H9 (cell line): ENCODE data around the gene GNA15. TPM values are rescaled to one million over a fixed set of nuclear protein-coding genes. Genes with fewer than 3 reads are reported as not detected.

Experiments used
- DNase-seq: peaks from one replicate; pipeline ENCODE4 v3.0.0-alpha.2; 2017
- H2AFZ ChIP-seq: one replicate; pipeline ENCODE4 v1.6.1; 2013; ENCODE audit warnings: mild to moderate bottlenecking, low read length, control low read depth, moderate library complexity
- H2AK5ac ChIP-seq: 2 replicates; pipeline ENCODE4 v1.6.1; 2013; ENCODE audit warnings: low read length, control low read depth, mixed read lengths; ENCODE audit not compliant: insufficient read length
- H2BK120ac ChIP-seq: one replicate; pipeline ENCODE4 v1.6.1; 2013; ENCODE audit warnings: low read depth, mild to moderate bottlenecking, low read length, control low read depth, inconsistent platforms; ENCODE audit not compliant: poor library complexity, severe bottlenecking
- H2BK12ac ChIP-seq: 2 replicates; pipeline ENCODE4 v1.6.1; 2013; ENCODE audit warnings: low read length, control low read depth, mixed read lengths, low read depth; ENCODE audit not compliant: insufficient read length
- H2BK15ac ChIP-seq: 2 replicates; pipeline ENCODE4 v1.6.1; 2013; ENCODE audit warnings: low read depth, low read length, control low read depth
- H2BK20ac ChIP-seq: one replicate; pipeline ENCODE4 v1.6.1; 2013; ENCODE audit warnings: low read depth, mild to moderate bottlenecking, low read length, control low read depth, inconsistent platforms; ENCODE audit not compliant: poor library complexity, severe bottlenecking
- H2BK5ac ChIP-seq: 2 replicates; pipeline ENCODE4 v1.6.1; 2013; ENCODE audit warnings: low read length, control low read depth, mixed read lengths; ENCODE audit not compliant: insufficient read length
- H3K14ac ChIP-seq: 2 replicates; pipeline ENCODE4 v1.6.1; 2013; ENCODE audit warnings: low read length, control low read depth; ENCODE audit not compliant: insufficient read depth
- H3K18ac ChIP-seq: 2 replicates; pipeline ENCODE4 v1.6.1; 2013; ENCODE audit warnings: low read depth, mild to moderate bottlenecking, mixed read lengths, low read length, control low read depth; ENCODE audit not compliant: insufficient read length
- H3K23ac ChIP-seq: 2 replicates; pipeline ENCODE4 v1.6.1; 2013; ENCODE audit warnings: low read length, control low read depth, mixed read lengths, low read depth; ENCODE audit not compliant: insufficient read length
- H3K23me2 ChIP-seq: 2 replicates; pipeline ENCODE4 v1.6.1; 2013; ENCODE audit warnings: low read depth, mild to moderate bottlenecking, mixed read lengths, low read length, control low read depth; ENCODE audit not compliant: insufficient read length, poor library complexity, severe bottlenecking
- H3K27ac ChIP-seq: 2 replicates; pipeline ENCODE4 v1.5.1; 2013; ENCODE audit warnings: low read length, control low read depth, mixed read lengths, low read depth; ENCODE audit not compliant: insufficient read length
- H3K27me3 ChIP-seq: 2 replicates; pipeline ENCODE4 v1.6.1; 2013; ENCODE audit warnings: low read length, control low read depth, inconsistent platforms; ENCODE audit not compliant: insufficient read depth
- H3K4ac ChIP-seq: 2 replicates; pipeline ENCODE4 v1.6.1; 2013; ENCODE audit warnings: low read depth, mild to moderate bottlenecking, control low read depth, inconsistent platforms, low read length, moderate library complexity
- H3K4me1 ChIP-seq: 2 replicates; pipeline ENCODE4 v1.6.1; 2013; ENCODE audit warnings: low read length, control low read depth, inconsistent platforms; ENCODE audit not compliant: insufficient read depth
- H3K4me2 ChIP-seq: 2 replicates; pipeline ENCODE4 v1.6.1; 2013; ENCODE audit warnings: low read length, control low read depth, mixed read lengths; ENCODE audit not compliant: insufficient read length, insufficient read depth
- H3K56ac ChIP-seq: 2 replicates; pipeline ENCODE4 v1.6.1; 2013; ENCODE audit warnings: low read depth, mild to moderate bottlenecking, mixed read lengths, low read length, control low read depth; ENCODE audit not compliant: insufficient read length
- H3K79me1 ChIP-seq: 2 replicates; pipeline ENCODE4 v1.6.1; 2013; ENCODE audit warnings: low read depth, mild to moderate bottlenecking, moderate library complexity, low read length, control low read depth, inconsistent platforms; ENCODE audit not compliant: insufficient read depth, poor library complexity, severe bottlenecking
- H3K79me2 ChIP-seq: 2 replicates; pipeline ENCODE4 v1.6.1; 2013; ENCODE audit warnings: low read length, control low read depth, inconsistent platforms; ENCODE audit not compliant: insufficient read depth
- H3K9ac ChIP-seq: 2 replicates; pipeline ENCODE4 v1.6.1; 2013; ENCODE audit warnings: low read length, control low read depth, mixed read lengths; ENCODE audit not compliant: insufficient read length; ENCODE audit errors: extremely low read depth
- H3K9me3 ChIP-seq: one replicate; pipeline ENCODE4 v1.6.1; 2013; ENCODE audit warnings: low read depth, low read length, inconsistent platforms; ENCODE audit not compliant: control insufficient read depth
- H3T11ph ChIP-seq: one replicate; pipeline ENCODE4 v1.6.1; 2013; ENCODE audit warnings: mild to moderate bottlenecking, low read length, control low read depth, inconsistent platforms
- H4K20me1 ChIP-seq: one replicate; pipeline ENCODE4 v1.6.1; 2013; ENCODE audit not compliant: control insufficient read depth, insufficient read length, insufficient read depth
- H4K5ac ChIP-seq: 2 replicates; pipeline ENCODE4 v1.6.1; 2013; ENCODE audit warnings: low read depth, mild to moderate bottlenecking, mixed read lengths, low read length, control low read depth; ENCODE audit not compliant: insufficient read length
- H4K8ac ChIP-seq: replicated peaks from 2 replicates; pipeline ENCODE4 v1.6.1; 2013; ENCODE audit warnings: low read length, control low read depth, mixed read lengths, low read depth; ENCODE audit not compliant: insufficient read length
- H4K91ac ChIP-seq: 2 replicates; pipeline ENCODE4 v1.6.1; 2013; ENCODE audit warnings: low read depth, mild to moderate bottlenecking, moderate library complexity, mixed read lengths, low read length, control low read depth; ENCODE audit not compliant: insufficient read length
- H3K27ac Mint-ChIP-seq, 3 experiments: 2 replicates in 2 of 3; 3 replicates in 1 of 3; pipeline ENCODE4 v1.8.0; 2020 to 2021; ENCODE audit warnings: mixed read lengths in 3 of 3, mild to moderate bottlenecking in 1 of 3, moderate library complexity in 1 of 3
- H3K27me3 Mint-ChIP-seq: 2 replicates; pipeline ENCODE4 v1.8.0; 2021; ENCODE audit warnings: low read depth, mild to moderate bottlenecking, moderate library complexity, mixed read lengths
- H3K36me3 Mint-ChIP-seq, 3 experiments: 2 replicates in 2 of 3; 3 replicates in 1 of 3; pipeline ENCODE4 v1.8.0; 2020 to 2021; ENCODE audit warnings: low read depth in 3 of 3, mixed read lengths in 3 of 3; ENCODE audit not compliant: insufficient read depth in 1 of 3
- H3K4me1 Mint-ChIP-seq, 2 experiments: 2 replicates each; pipeline ENCODE4 v1.8.0; 2020; ENCODE audit warnings: mixed read lengths in 2 of 2
- H3K4me3 Mint-ChIP-seq, 2 experiments: 2 replicates in 1 of 2; 3 replicates in 1 of 2; pipeline ENCODE4 v1.8.0; 2020 to 2021; ENCODE audit warnings: mild to moderate bottlenecking in 2 of 2, mixed read lengths in 2 of 2, moderate library complexity in 1 of 2
- H3K9me3 Mint-ChIP-seq, 2 experiments: 2 replicates in 1 of 2; 3 replicates in 1 of 2; pipeline ENCODE4 v1.8.0; 2020; ENCODE audit warnings: mild to moderate bottlenecking in 2 of 2, mixed read lengths in 2 of 2, moderate library complexity in 1 of 2
- WGBS: extraction: QIAGEN DNeasy Blood & Tissue Kit; methylation state at CpG from one replicate; pipeline ENCODE4 v1.1.7; 2013; ENCODE audit warnings: missing lambda C conversion rate, low lambda C conversion rate, mixed read lengths; ENCODE audit not compliant: insufficient read length; ENCODE audit errors: extremely low coverage; 5-methylcytosine and 5-hydroxymethylcytosine counted together
- total RNA-seq: library from RNA; stranded (reverse); gene quantifications from 2 replicates; pipeline ENCODE4 v1.2.1, GENCODE V29; 2021
- TF ChIP-seq, protein P1 (sequence below): fragments of 200-600 bp; sonication (generic); conservative IDR thresholded peaks from 3 replicates; pipeline ENCODE4 v1.8.0; 2021; ENCODE audit warnings: antibody characterized with exemption, mild to moderate bottlenecking

The GNA15 gene
- total RNA-seq, 1 experiment from 2014 or later, result not detected

DNA sequence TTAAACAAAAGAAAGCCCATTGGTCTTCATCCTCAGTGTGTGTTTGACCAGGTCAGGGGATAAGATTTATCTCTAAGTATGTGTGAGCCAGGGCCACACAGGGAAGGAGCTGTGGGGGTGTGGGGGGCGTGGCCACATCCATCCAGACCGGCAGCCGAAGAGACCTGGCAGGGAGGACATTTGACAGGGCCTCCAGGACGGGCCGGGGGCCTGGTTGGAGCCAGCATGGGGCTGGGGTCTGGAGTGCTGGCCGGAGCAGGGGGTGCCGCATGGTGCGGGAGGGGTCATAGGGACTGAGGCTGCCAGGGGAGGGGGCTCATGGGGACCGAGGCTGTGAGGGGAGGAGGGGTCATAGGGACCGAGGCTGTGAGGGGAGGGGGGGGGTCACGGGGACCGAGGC lies 20.4 kb upstream of the GNA15 start:
- no peak overlapping the region for H3K4me3 Mint-ChIP-seq
- no peak overlapping the region for H4K91ac ChIP-seq
- H3K27me3 Mint-ChIP-seq, result no peaks in the 10 kb centered on the region
- H3K18ac ChIP-seq, result no peak overlapping the region
- H3K36me3 Mint-ChIP-seq, result peaks cover 0 to 4% (median 0%) of the 10 kb centered on the region in 3 experiments; a peak in 3 of 7 replicates
- H4K5ac ChIP-seq, result no peak overlapping the region
- H3K23me2 ChIP-seq, result no peaks in the 10 kb centered on the region
- H3K14ac ChIP-seq, result no peak overlapping the region; the same call in 1 of the 2 replicates
- no peaks in the 10 kb centered on the region for H3K27me3 ChIP-seq
- no peak overlapping the region for H2BK5ac ChIP-seq
- no peak overlapping the region for H3K4me2 ChIP-seq
- H3K56ac ChIP-seq, result no peak overlapping the region
- peaks cover 2 to 11% of the 10 kb centered on the region in 2 experiments; a peak in 3 of 4 replicates for H3K4me1 Mint-ChIP-seq
- DNase-seq, result no peak
- no peak overlapping the region for H2AFZ ChIP-seq
- H3K4me1 ChIP-seq, result no peaks in the 10 kb centered on the region; the same call in 1 of the 2 replicates
- H4K20me1 ChIP-seq, result no peaks in the 10 kb centered on the region
- H3T11ph ChIP-seq, result no peak overlapping the region
- H3K27ac Mint-ChIP-seq, result no peak overlapping the region
- no peaks in the 10 kb centered on the region for H3K79me2 ChIP-seq
- no peaks in the 10 kb centered on the region for H3K9me3 Mint-ChIP-seq
- no peak overlapping the region for H2BK12ac ChIP-seq
- H2BK20ac ChIP-seq, result no peak overlapping the region
- H3K9me3 ChIP-seq, result no peaks in the 10 kb centered on the region
- TF ChIP-seq, protein P1, sequence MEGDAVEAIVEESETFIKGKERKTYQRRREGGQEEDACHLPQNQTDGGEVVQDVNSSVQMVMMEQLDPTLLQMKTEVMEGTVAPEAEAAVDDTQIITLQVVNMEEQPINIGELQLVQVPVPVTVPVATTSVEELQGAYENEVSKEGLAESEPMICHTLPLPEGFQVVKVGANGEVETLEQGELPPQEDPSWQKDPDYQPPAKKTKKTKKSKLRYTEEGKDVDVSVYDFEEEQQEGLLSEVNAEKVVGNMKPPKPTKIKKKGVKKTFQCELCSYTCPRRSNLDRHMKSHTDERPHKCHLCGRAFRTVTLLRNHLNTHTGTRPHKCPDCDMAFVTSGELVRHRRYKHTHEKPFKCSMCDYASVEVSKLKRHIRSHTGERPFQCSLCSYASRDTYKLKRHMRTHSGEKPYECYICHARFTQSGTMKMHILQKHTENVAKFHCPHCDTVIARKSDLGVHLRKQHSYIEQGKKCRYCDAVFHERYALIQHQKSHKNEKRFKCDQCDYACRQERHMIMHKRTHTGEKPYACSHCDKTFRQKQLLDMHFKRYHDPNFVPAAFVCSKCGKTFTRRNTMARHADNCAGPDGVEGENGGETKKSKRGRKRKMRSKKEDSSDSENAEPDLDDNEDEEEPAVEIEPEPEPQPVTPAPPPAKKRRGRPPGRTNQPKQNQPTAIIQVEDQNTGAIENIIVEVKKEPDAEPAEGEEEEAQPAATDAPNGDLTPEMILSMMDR, result no peak
- no peak overlapping the region for H3K4ac ChIP-seq
- H2BK120ac ChIP-seq, result no peak overlapping the region
- no peak overlapping the region for H3K27ac ChIP-seq
- no peak overlapping the region for H2AK5ac ChIP-seq
- no peak overlapping the region for H3K9ac ChIP-seq
- H4K8ac ChIP-seq, result no peak overlapping the region
- H3K79me1 ChIP-seq, result no peaks in the 10 kb centered on the region
- no CpG with 5 or more reads among the region's 12 CpGs for WGBS
- H3K23ac ChIP-seq, result no peak overlapping the region
- H2BK15ac ChIP-seq, result no peak overlapping the region
